ENCODE data around the gene UBIAD1. TPM values are rescaled to one million over a fixed set of nuclear protein-coding genes. Genes with fewer than 3 reads are reported as not detected.

Gene UBIAD1, protein sequence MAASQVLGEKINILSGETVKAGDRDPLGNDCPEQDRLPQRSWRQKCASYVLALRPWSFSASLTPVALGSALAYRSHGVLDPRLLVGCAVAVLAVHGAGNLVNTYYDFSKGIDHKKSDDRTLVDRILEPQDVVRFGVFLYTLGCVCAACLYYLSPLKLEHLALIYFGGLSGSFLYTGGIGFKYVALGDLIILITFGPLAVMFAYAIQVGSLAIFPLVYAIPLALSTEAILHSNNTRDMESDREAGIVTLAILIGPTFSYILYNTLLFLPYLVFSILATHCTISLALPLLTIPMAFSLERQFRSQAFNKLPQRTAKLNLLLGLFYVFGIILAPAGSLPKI
- 12.6 TPM for polyA plus RNA-seq (2013, experiment 1 of 2)
- polyA plus RNA-seq (2013, experiment 2 of 2): 12.6 TPM

DNA sequence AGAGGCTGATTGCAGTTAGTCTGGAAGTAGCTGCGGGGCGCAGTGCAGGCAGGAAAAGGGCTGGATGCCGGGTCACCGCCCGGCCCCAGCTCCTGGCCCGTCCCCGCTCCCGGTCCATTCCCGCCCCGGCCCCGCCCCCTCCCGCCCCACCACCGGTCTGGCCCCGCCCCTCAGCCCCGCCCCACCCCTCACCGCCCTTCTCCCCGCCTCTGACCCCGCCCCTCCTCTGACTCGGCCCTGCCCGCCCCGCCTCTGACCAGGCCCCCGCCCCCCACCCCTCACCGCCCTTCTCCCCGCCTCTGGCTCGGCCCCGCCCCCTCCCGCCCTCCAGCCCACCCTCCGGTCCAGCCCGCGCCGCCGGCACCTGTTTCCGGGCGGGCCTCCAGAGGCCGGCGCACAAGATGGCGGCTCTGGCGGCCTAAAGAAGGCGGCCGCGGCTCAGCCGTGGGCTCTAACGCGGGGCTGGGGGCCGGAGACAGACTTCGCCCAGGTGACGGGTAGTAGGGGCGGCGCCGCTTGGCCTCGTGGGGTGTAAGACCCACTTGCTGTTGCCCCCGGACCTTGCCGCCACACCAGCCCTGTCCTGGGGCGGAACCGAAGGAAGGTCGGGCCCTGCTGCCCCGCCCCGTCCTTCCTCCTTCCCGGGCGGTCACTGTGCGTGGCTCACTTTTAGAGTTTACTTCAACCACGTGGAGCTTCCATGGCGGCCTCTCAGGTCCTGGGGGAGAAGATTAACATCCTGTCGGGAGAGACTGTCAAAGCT is at the start of gene UBIAD1:
TSS of gene UBIAD1 (plus strand) at position 367 of the 763 bp plus-strand sequence. CDS start at position 701, 334 bp downstream.
- H3K9me3 ChIP-seq (replicated peaks in 1 of 2; ENCODE audit: control insufficient read depth in 2 of 2, insufficient read depth in 1 of 2, low read depth in 1 of 2, low read length in 2 of 2): no peaks in the 10 kb centered on the region
- peaks cover 5% of the 10 kb centered on the region for H3K79me1 ChIP-seq (ENCODE audit: low read depth, low read length)
- H3K4me1 ChIP-seq (ENCODE audit: control insufficient read depth in 2 of 2, insufficient read depth in 1 of 2, low read depth in 1 of 2, low read length in 2 of 2): peaks cover 0 to 5% of the 10 kb centered on the region in 2 donors
- no peak within 1 kb of the TSS for H2BK120ac ChIP-seq (ENCODE audit: low read depth, low read length)
- H3K27ac ChIP-seq (replicated peaks; ENCODE audit: low read length): peak within 1 kb of the TSS; percentile 83
- H3K9ac ChIP-seq (ENCODE audit: low read depth, low read length, poor library complexity): peak within 1 kb of the TSS; percentile 97
- H2BK15ac ChIP-seq (ENCODE audit: low read length): peak within 1 kb of the TSS; percentile 83
- no peaks in the 10 kb centered on the region for H3K27me3 ChIP-seq (ENCODE audit: control insufficient read depth in 3 of 3, insufficient read depth in 3 of 3, low read depth in 1 of 3, low read length in 3 of 3)
- H4K8ac ChIP-seq (ENCODE audit: low read depth, low read length): peak within 1 kb of the TSS; percentile 82
- H3K4me2 ChIP-seq (ENCODE audit: insufficient read depth, low read length, poor library complexity, severe bottlenecking): peak within 1 kb of the TSS; percentile 78
- H4K91ac ChIP-seq (ENCODE audit: low read depth, low read length, poor library complexity): no peak within 1 kb of the TSS
- H2BK5ac ChIP-seq (ENCODE audit: low read length): peak within 1 kb of the TSS; percentile 93
- peak within 1 kb of the TSS; percentile 98 for H3K23ac ChIP-seq (ENCODE audit: low read depth, low read length, poor library complexity)
- H3K36me3 ChIP-seq (replicated peaks in 1 of 2; ENCODE audit: control insufficient read depth in 2 of 2, insufficient read depth in 2 of 2, low read length in 2 of 2): peaks cover 0 to 22% of the 10 kb centered on the region in 2 donors
- H3K4me3 ChIP-seq (ENCODE audit: low read length in 2 of 2): peak within 1 kb of the TSS; percentile 89 to 98
- H2BK12ac ChIP-seq (ENCODE audit: low read length): peak within 1 kb of the TSS; percentile 84
- H3K4ac ChIP-seq (ENCODE audit: low read length): no peak within 1 kb of the TSS
- H2AFZ ChIP-seq (ENCODE audit: low read length): peak within 1 kb of the TSS; percentile 100
- no CpG with 5 or more reads among the region's 64 CpGs for WGBS, 2 donors (ENCODE audit: extremely low coverage in 2 of 2, insufficient read length in 2 of 2, insufficient replicate concordance in 1 of 2)
- peak within 1 kb of the TSS; percentile 88 for H2AK5ac ChIP-seq (ENCODE audit: low read depth, low read length)
- no peak within 1 kb of the TSS for H3K14ac ChIP-seq (ENCODE audit: low read length)
- peak within 1 kb of the TSS; percentile 100 for H3K18ac ChIP-seq (ENCODE audit: low read length)
- DNase-seq (ENCODE audit: low spot score): peak; percentile 88

DNA sequence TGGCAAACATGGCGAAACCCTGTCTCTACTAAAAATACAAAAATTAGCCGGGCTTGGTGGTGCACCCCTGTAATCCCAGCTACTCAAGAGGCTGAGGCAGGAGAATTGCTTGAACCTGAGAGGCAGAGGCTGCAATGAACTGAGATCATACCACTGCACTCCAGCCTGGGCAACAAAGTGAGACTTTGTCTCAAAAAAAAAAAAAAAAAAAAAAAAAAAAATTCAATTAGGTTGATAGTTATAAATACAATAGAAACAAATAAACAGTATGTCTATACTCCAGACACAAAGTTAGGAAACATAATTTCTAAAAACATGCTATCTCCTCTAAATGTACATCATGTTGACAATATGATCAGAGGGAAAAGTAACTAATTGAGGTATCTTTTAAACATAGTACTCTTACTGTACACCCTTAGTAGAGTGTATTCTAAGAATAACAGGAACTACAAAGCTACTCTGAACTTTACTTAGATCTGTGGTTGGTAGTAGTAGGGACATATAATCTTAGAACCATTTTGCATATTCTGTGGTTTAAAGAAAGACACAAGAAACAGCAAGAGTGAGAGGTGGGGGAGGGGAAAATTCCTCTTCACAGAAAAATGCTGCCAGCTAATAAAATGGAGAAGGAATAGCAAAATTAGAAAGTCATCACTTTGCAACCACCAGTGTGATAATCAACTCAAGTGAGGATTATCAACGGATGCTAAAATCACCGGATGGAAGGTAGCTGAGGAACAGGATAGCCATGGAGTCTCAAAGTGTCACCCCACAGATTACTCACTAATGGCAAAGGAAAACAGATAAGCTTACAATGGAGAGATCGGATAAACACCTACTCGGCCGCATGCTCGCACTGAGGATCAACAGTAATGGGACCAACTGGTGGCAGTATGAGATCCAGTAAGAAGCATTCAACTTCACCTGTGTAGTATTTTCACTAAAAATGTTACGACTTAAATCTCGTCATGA is 45.6 kb upstream of the UBIAD1 start:
- no peaks in the 10 kb centered on the region for H3K79me1 ChIP-seq (ENCODE audit: low read depth, low read length)
- H3K4me3 ChIP-seq (ENCODE audit: low read length in 2 of 2): no peak overlapping the region
- no peak overlapping the region for H2BK120ac ChIP-seq (ENCODE audit: low read depth, low read length)
- H3K4me1 ChIP-seq (ENCODE audit: control insufficient read depth in 2 of 2, insufficient read depth in 1 of 2, low read depth in 1 of 2, low read length in 2 of 2): no peaks in the 10 kb centered on the region
- WGBS, 2 donors (ENCODE audit: extremely low coverage in 2 of 2, insufficient read length in 2 of 2, insufficient replicate concordance in 1 of 2): no CpG with 5 or more reads among the region's 10 CpGs
- no peak overlapping the region for H2AFZ ChIP-seq (ENCODE audit: low read length)
- peaks cover 30 to 93% of the 10 kb centered on the region in 2 donors for H3K36me3 ChIP-seq (replicated peaks in 1 of 2; ENCODE audit: control insufficient read depth in 2 of 2, insufficient read depth in 2 of 2, low read length in 2 of 2)
- no peak overlapping the region for H3K14ac ChIP-seq (ENCODE audit: low read length)
- no peak overlapping the region for H3K4me2 ChIP-seq (ENCODE audit: insufficient read depth, low read length, poor library complexity, severe bottlenecking)
- H3K4ac ChIP-seq (ENCODE audit: low read length): no peak overlapping the region
- H3K27me3 ChIP-seq (ENCODE audit: control insufficient read depth in 3 of 3, insufficient read depth in 3 of 3, low read depth in 1 of 3, low read length in 3 of 3): no peaks in the 10 kb centered on the region
- H3K27ac ChIP-seq (replicated peaks; ENCODE audit: low read length): no peak overlapping the region
- H2BK5ac ChIP-seq (ENCODE audit: low read length): no peak overlapping the region
- no peak overlapping the region for H3K9ac ChIP-seq (ENCODE audit: low read depth, low read length, poor library complexity)
- no peak overlapping the region for H3K23ac ChIP-seq (ENCODE audit: low read depth, low read length, poor library complexity)
- no peak overlapping the region for H2BK12ac ChIP-seq (ENCODE audit: low read length)
- no peak overlapping the region for H3K18ac ChIP-seq (ENCODE audit: low read length)
- no peak overlapping the region for H4K8ac ChIP-seq (ENCODE audit: low read depth, low read length)
- no peaks in the 10 kb centered on the region for H3K9me3 ChIP-seq (replicated peaks in 1 of 2; ENCODE audit: control insufficient read depth in 2 of 2, insufficient read depth in 1 of 2, low read depth in 1 of 2, low read length in 2 of 2)
- no peak for DNase-seq (ENCODE audit: low spot score)
- no peak overlapping the region for H2AK5ac ChIP-seq (ENCODE audit: low read depth, low read length)
- no peak overlapping the region for H2BK15ac ChIP-seq (ENCODE audit: low read length)
- no peak overlapping the region for H4K91ac ChIP-seq (ENCODE audit: low read depth, low read length, poor library complexity)

DNA sequence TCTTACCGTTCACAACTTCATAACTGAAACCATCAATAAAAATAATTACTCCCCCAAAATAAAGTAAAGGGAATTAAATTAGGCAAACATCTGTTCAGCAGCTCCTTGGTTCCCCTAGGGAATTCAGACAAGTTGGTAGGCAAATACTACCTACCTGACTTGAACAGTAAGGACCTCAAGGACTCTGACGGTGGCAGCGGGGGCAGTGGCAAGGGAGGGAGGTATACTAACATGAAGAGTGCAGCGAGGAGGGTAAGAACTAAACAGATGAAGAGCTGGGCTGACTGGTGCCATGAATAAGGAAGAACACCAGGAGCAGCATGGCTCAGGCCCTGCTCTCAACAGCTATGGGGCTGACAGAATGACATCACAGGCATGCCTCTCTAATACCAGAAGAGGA is 43.8 kb upstream of the UBIAD1 start:
- no peak overlapping the region for H3K4ac ChIP-seq (ENCODE audit: low read length)
- H2BK15ac ChIP-seq (ENCODE audit: low read length): no peak overlapping the region
- H3K9ac ChIP-seq (ENCODE audit: low read depth, low read length, poor library complexity): no peak overlapping the region
- no peaks in the 10 kb centered on the region for H3K79me1 ChIP-seq (ENCODE audit: low read depth, low read length)
- H3K4me3 ChIP-seq (ENCODE audit: low read length in 2 of 2): no peak overlapping the region
- H4K8ac ChIP-seq (ENCODE audit: low read depth, low read length): no peak overlapping the region
- no CpG with 5 or more reads among the region's 4 CpGs for WGBS, 2 donors (ENCODE audit: extremely low coverage in 2 of 2, insufficient read length in 2 of 2, insufficient replicate concordance in 1 of 2)
- H3K4me2 ChIP-seq (ENCODE audit: insufficient read depth, low read length, poor library complexity, severe bottlenecking): no peak overlapping the region
- no peak overlapping the region for H3K23ac ChIP-seq (ENCODE audit: low read depth, low read length, poor library complexity)
- no peaks in the 10 kb centered on the region for H3K4me1 ChIP-seq (ENCODE audit: control insufficient read depth in 2 of 2, insufficient read depth in 1 of 2, low read depth in 1 of 2, low read length in 2 of 2)
- H2BK5ac ChIP-seq (ENCODE audit: low read length): no peak overlapping the region
- no peak for DNase-seq (ENCODE audit: low spot score)
- H3K14ac ChIP-seq (ENCODE audit: low read length): no peak overlapping the region
- H4K91ac ChIP-seq (ENCODE audit: low read depth, low read length, poor library complexity): no peak overlapping the region
- H2AFZ ChIP-seq (ENCODE audit: low read length): no peak overlapping the region
- no peaks in the 10 kb centered on the region for H3K9me3 ChIP-seq (replicated peaks in 1 of 2; ENCODE audit: control insufficient read depth in 2 of 2, insufficient read depth in 1 of 2, low read depth in 1 of 2, low read length in 2 of 2)
- H3K27me3 ChIP-seq (ENCODE audit: control insufficient read depth in 3 of 3, insufficient read depth in 3 of 3, low read depth in 1 of 3, low read length in 3 of 3): no peaks in the 10 kb centered on the region
- H2BK12ac ChIP-seq (ENCODE audit: low read length): no peak overlapping the region
- no peak overlapping the region for H3K18ac ChIP-seq (ENCODE audit: low read length)
- H2BK120ac ChIP-seq (ENCODE audit: low read depth, low read length): no peak overlapping the region
- H3K36me3 ChIP-seq (replicated peaks in 1 of 2; ENCODE audit: control insufficient read depth in 2 of 2, insufficient read depth in 2 of 2, low read length in 2 of 2): peaks cover 41 to 95% of the 10 kb centered on the region in 2 donors
- H2AK5ac ChIP-seq (ENCODE audit: low read depth, low read length): no peak overlapping the region
- no peak overlapping the region for H3K27ac ChIP-seq (replicated peaks; ENCODE audit: low read length)
